ENCODE data around the gene FSD2. TPM values are rescaled to one million over a fixed set of nuclear protein-coding genes. Genes with fewer than 3 reads are reported as not detected.
A peak's percentile ranks its signal among the peaks of the same experiment; 100 is the strongest.

Gene FSD2
- total and polyA plus RNA-seq, 9 of the 15 experiments (the other 6 are each of a cell fraction or from before 2014, with no cell fraction given), result 0.01 to 0.06 TPM; not detected in 7

GRCh38 chr15:82847703-82848102 is 41.8 kb upstream of the FSD2 start (continued):
- no peak for TF ChIP-seq EZH2 (IDR thresholded peaks at IDR 0.05; ENCODE audit: borderline replicate concordance, low read depth, low read length)
- TF ChIP-seq STAG1 (CRISPR knock-in tag; IDR thresholded peaks at IDR 0.05; ENCODE audit: borderline replicate concordance), result no peak
- TF ChIP-seq, protein P1, sequence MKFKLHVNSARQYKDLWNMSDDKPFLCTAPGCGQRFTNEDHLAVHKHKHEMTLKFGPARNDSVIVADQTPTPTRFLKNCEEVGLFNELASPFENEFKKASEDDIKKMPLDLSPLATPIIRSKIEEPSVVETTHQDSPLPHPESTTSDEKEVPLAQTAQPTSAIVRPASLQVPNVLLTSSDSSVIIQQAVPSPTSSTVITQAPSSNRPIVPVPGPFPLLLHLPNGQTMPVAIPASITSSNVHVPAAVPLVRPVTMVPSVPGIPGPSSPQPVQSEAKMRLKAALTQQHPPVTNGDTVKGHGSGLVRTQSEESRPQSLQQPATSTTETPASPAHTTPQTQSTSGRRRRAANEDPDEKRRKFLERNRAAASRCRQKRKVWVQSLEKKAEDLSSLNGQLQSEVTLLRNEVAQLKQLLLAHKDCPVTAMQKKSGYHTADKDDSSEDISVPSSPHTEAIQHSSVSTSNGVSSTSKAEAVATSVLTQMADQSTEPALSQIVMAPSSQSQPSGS (CRISPR knock-in tag; IDR thresholded peaks at IDR 0.05), result no peak
- TF ChIP-seq ETV6 (IDR thresholded peaks at IDR 0.05; ENCODE audit: borderline replicate concordance in 1 of 2, low read depth in 2 of 2, low read length in 1 of 2), result no peak
- TF ChIP-seq ETV6 (CRISPR knock-in tag; IDR thresholded peaks at IDR 0.05; ENCODE audit: borderline replicate concordance), result no peak
- no peak for TF ChIP-seq ARNT (IDR thresholded peaks at IDR 0.05)
- no peak for TF ChIP-seq ZBTB7A (IDR thresholded peaks at IDR 0.05; ENCODE audit: borderline replicate concordance, control insufficient read depth, low read depth, low read length)

GRCh38 chr15:82846621-82847020 is 40.8 kb upstream of the FSD2 start:
- CTCF ChIA-PET (ENCODE audit: low intra/inter-chr PET ratio), result no interaction called here
- WGBS (ENCODE audit: insufficient coverage, low coverage, missing lambda C conversion rate), result 50% methylated on average over 4 of the region's 4 CpGs
- TF ChIP-seq GABPA (tag; conservative IDR thresholded peaks at IDR 0.05; ENCODE audit: low read depth) (no peak), CHCHD3 (CRISPR knock-in tag; IDR thresholded peaks at IDR 0.05) (no peak), TCF3 (CRISPR knock-in tag; IDR thresholded peaks at IDR 0.05) (peak; percentile 33; the same call in 1 of the 2 replicates), ETS2 (tag; IDR thresholded peaks at IDR 0.05; ENCODE audit: borderline replicate concordance, poor library complexity, severe bottlenecking) (no peak), STAT5A (IDR thresholded peaks at IDR 0.05; ENCODE audit: borderline replicate concordance, low read length) (no peak), TCF7 (IDR thresholded peaks at IDR 0.05; ENCODE audit: borderline replicate concordance) (no peak), NONO (IDR thresholded peaks at IDR 0.05; ENCODE audit: low read depth in 2 of 2, low read length in 1 of 2) (no peak), ZNF324 (CRISPR knock-in tag; IDR thresholded peaks at IDR 0.05) (no peak), CBFA2T3 (IDR thresholded peaks at IDR 0.05) (peak; percentile 50; the same call in 1 of the 2 replicates), SRSF9 (IDR thresholded peaks at IDR 0.05; ENCODE audit: borderline replicate concordance, low read depth, low read length) (no peak), TFAM (CRISPR knock-in tag; conservative IDR thresholded peaks at IDR 0.05) (no peak)
- TF ChIP-seq, protein P2, sequence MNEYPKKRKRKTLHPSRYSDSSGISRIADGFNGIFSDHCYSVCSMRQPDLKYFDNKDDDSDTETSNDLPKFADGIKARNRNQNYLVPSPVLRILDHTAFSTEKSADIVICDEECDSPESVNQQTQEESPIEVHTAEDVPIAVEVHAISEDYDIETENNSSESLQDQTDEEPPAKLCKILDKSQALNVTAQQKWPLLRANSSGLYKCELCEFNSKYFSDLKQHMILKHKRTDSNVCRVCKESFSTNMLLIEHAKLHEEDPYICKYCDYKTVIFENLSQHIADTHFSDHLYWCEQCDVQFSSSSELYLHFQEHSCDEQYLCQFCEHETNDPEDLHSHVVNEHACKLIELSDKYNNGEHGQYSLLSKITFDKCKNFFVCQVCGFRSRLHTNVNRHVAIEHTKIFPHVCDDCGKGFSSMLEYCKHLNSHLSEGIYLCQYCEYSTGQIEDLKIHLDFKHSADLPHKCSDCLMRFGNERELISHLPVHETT (CRISPR knock-in tag; conservative IDR thresholded peaks at IDR 0.05 in 1 of 2, IDR thresholded peaks at IDR 0.05 in 1 of 2), result no peak

More at GRCh38 chr15:82846621-82847020, 40.8 kb upstream of the FSD2 start:
- no peaks in the 10 kb centered on the region for H3K9me1 ChIP-seq (ENCODE audit: control insufficient read depth, insufficient read depth, low read length)
- no peak overlapping the region; a peak in 1 of 4 replicates for H3K9ac ChIP-seq (ENCODE audit: insufficient read depth in 1 of 2, low read depth in 2 of 2, low read length in 2 of 2)
- peak; percentile 6 for FAIRE-seq
- H3K4me1 ChIP-seq (replicated peaks in 1 of 2; ENCODE audit: control insufficient read depth in 2 of 2, insufficient read depth in 2 of 2, low read length in 2 of 2), result peaks cover 35 to 41% of the 10 kb centered on the region in 2 experiments; a peak in 4 of 5 replicates
- no peaks in the 10 kb centered on the region for H4K20me1 ChIP-seq (replicated peaks; ENCODE audit: control insufficient read depth, insufficient read depth, low read length)
- no peak overlapping the region for H3K27ac ChIP-seq (ENCODE audit: extremely low read depth, low read depth, low read length)
- peak in 1 of 4 experiments; percentile 23 for DNase-seq (ENCODE audit: extremely low read depth in 1 of 4, low spot score in 3 of 4)
- H3K4me3 ChIP-seq, result no peak overlapping the region
- peak overlapping the region; percentile 30 for H2AFZ ChIP-seq (ENCODE audit: low read depth, low read length)
- POLR2A ChIA-PET, result interaction anchor here (0.9 to 3.3 kb wide), 2 partner anchors 9 to 44 kb away, joined by 3 to 14 read pairs; no protein-coding TSS in a partner anchor
- H3K79me2 ChIP-seq (ENCODE audit: control insufficient read depth, insufficient read depth, low read length), result no peaks in the 10 kb centered on the region
- no peaks in the 10 kb centered on the region for H3K36me3 ChIP-seq (ENCODE audit: control insufficient read depth, insufficient read depth, low read length)
- no peak for ATAC-seq
- no peaks in the 10 kb centered on the region for H3K27me3 ChIP-seq (ENCODE audit: control insufficient read depth in 2 of 2, insufficient read depth in 2 of 2, low read length in 2 of 2)
- intact Hi-C loops (cut with micrococcal nuclease), result loop anchor here (5.0 kb wide), 2 partner anchors 34 to 361 kb away; partner anchors contain the start of gene HDGFL3
- H3K9me3 ChIP-seq (replicated peaks; ENCODE audit: control insufficient read depth, insufficient read depth, low read depth, low read length), result no peaks in the 10 kb centered on the region; the same call in 1 of the 2 replicates
- H3K4me2 ChIP-seq (ENCODE audit: insufficient read depth, low read length), result peak overlapping the region; percentile 44
- no TSS peak for BruUV-seq (replicated peaks)
- in situ Hi-C loops (cut with MboI), result no loop called here
